Body of pancreas (tissue), 4 donors: ENCODE measurements around the gene SIGLEC8. TPM values are rescaled to one million over a fixed set of nuclear protein-coding genes. Genes with fewer than 3 reads are reported as not detected.
A peak's percentile ranks its signal among the peaks of the same experiment; 100 is the strongest.
"Not testable (repeated sequence)": the region's sequence is repeated elsewhere in the genome, so short reads cannot be mapped to it uniquely, and the experiment has no call there.

ENCODE experiments used
- ATAC-seq: fragments of 150-250 bp; one replicate; pipeline ENCODE4 v1.9.1; 2016
- DNase-seq, 4 donors: peaks; one replicate each; pipeline ENCODE4 v3.0.0-alpha.2; 2019
- H3K27ac ChIP-seq, 4 donors: fragments of 200-600 bp; sonication (generic); 1 replicate in 3 of 4; 2 replicates in 1 of 4; pipeline versions ENCODE4 v1.5.1 to v1.6.1; 2016 to 2019; ENCODE audit warnings: mild to moderate bottlenecking in 1 of 4, mixed read lengths in 1 of 4, moderate library complexity in 1 of 4
- H3K27me3 ChIP-seq, 2 donors: fragments of 200-600 bp; sonication (generic); one replicate each; pipeline ENCODE4 v1.6.0; 2016; ENCODE audit warnings: mild to moderate bottlenecking in 1 of 2
- H3K36me3 ChIP-seq, 2 donors: fragments of 200-600 bp; sonication (generic); replicated peaks in 1 of 2; 2 replicates each; pipeline ENCODE4 v1.5.1; 2016; ENCODE audit warnings: low read depth in 2 of 2; ENCODE audit not compliant: insufficient read depth in 1 of 2
- H3K4me1 ChIP-seq: fragments of 200-600 bp; sonication (generic); one replicate; pipeline ENCODE4 v1.6.0; 2016
- H3K4me3 ChIP-seq, 2 donors: fragments of 200-600 bp; sonication (generic); 1 replicate in 1 of 2; 2 replicates in 1 of 2; pipeline ENCODE4 v1.5.1; 2016 to 2019
- H3K9me3 ChIP-seq, 3 donors: fragments of 200-600 bp; sonication (generic); 1 replicate in 2 of 3; 2 replicates in 1 of 3; pipeline ENCODE4 v1.5.1; 2016
- POLR2A ChIP-seq, 3 donors: fragments of 450-650 bp; IDR thresholded peaks; one replicate each; pipeline ENCODE4 v1.6.1; 2016; ENCODE audit warnings: antibody characterized with exemption in 3 of 3, mild to moderate bottlenecking in 2 of 3
- WGBS, 2 donors: methylation state at CpG; one replicate each; pipeline ENCODE4 v1.1.5; 2017; 5-methylcytosine and 5-hydroxymethylcytosine counted together
- intact Hi-C: fragments of 100-400 bp; cut with DNase I; formaldehyde crosslinking; loops from one replicate; pipeline ENCODE4 v1.15.1; 2023
- total RNA-seq, 2 donors: library from RNA; depleted of rRNA; stranded (reverse); fragments of >200 nt; gene quantifications; one replicate each; pipeline ENCODE4 v1.1.0, GENCODE V29; 2016
- TF ChIP-seq, protein P1 (sequence below), 7 experiments: fragments of 450-650 bp in 4 of 7; fragments of 200-600 bp in 3 of 7; sonication (generic) in 3 of 7; IDR thresholded peaks; one replicate each; pipeline ENCODE4 v1.5.1; 2016 to 2019; ENCODE audit warnings: antibody characterized with exemption in 7 of 7

SIGLEC8 gene
- total RNA-seq, 2 donors from 2014 or later, result 0.52 TPM; not detected in 1

DNA sequence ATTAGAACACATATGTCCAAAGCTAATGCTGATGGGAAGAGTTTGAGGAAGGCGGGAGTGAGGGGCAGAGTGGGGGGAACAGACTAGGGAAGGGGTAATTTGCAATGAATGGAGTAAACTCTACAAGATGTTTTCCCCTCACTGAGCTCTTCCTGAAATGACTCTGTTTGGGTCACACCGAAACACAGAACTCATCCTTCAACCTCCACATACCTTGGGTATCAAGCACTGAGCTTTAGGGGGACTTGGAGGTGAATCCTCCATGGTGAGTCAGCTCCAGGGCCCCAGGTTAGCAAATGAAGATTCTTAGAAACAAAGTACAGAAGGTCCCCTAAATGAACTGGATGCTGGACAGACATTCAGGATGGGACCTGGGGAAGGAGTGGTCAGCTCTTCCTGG is 39.5 kb downstream of the SIGLEC8 start:
- DNase-seq (no peak), ATAC-seq (no peak)
- no peaks in the 10 kb centered on the region for H3K27me3 ChIP-seq
- no peaks in the 10 kb centered on the region for H3K36me3 ChIP-seq
- H3K4me1 ChIP-seq, result no peaks in the 10 kb centered on the region
- H3K4me3 ChIP-seq, result no peak overlapping the region
- intact Hi-C loops, result no loop called here
- 72 to 78% methylated on average over 2 of the region's 2 CpGs for WGBS, 2 donors
- TF ChIP-seq POLR2A (IDR thresholded peaks at IDR 0.05), result no peak
- TF ChIP-seq, protein P1, sequence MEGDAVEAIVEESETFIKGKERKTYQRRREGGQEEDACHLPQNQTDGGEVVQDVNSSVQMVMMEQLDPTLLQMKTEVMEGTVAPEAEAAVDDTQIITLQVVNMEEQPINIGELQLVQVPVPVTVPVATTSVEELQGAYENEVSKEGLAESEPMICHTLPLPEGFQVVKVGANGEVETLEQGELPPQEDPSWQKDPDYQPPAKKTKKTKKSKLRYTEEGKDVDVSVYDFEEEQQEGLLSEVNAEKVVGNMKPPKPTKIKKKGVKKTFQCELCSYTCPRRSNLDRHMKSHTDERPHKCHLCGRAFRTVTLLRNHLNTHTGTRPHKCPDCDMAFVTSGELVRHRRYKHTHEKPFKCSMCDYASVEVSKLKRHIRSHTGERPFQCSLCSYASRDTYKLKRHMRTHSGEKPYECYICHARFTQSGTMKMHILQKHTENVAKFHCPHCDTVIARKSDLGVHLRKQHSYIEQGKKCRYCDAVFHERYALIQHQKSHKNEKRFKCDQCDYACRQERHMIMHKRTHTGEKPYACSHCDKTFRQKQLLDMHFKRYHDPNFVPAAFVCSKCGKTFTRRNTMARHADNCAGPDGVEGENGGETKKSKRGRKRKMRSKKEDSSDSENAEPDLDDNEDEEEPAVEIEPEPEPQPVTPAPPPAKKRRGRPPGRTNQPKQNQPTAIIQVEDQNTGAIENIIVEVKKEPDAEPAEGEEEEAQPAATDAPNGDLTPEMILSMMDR (IDR thresholded peaks at IDR 0.05), result no peak
- no peak overlapping the region for H3K27ac ChIP-seq
- H3K9me3 ChIP-seq, result no peaks in the 10 kb centered on the region

DNA sequence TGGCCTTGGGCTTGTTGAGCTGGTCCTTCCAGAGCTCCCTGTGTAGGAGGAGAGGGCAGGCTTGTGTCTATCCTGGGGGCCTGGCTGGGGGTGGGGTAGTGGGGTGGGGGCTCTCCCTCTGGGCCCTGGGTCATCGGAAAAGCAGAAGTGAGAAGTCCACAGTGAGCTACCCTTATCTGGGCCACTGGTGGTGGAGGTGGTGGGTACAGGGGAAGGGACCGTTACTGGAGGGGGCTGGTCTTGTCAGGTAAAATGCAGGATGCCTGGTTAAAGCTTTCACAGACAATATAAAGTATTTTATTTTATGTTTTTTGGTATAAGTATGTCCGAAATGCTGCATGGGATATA is 40.5 kb downstream of the SIGLEC8 start:
- no peaks in the 10 kb centered on the region for H3K36me3 ChIP-seq
- intact Hi-C loops, result no loop called here
- H3K4me3 ChIP-seq, result no peak overlapping the region
- no peaks in the 10 kb centered on the region for H3K27me3 ChIP-seq
- peak overlapping the region in 1 of 4 donors; percentile 55 for H3K27ac ChIP-seq
- no peak for ATAC-seq
- 40 to 49% methylated on average over 2 to 3 of the region's 3 CpGs for WGBS, 2 donors
- no peaks in the 10 kb centered on the region for H3K4me1 ChIP-seq
- H3K9me3 ChIP-seq, result no peaks in the 10 kb centered on the region
- DNase-seq, result no peak
- TF ChIP-seq, protein P1 (IDR thresholded peaks at IDR 0.05), result no peak
- TF ChIP-seq POLR2A (IDR thresholded peaks at IDR 0.05), result no peak

DNA sequence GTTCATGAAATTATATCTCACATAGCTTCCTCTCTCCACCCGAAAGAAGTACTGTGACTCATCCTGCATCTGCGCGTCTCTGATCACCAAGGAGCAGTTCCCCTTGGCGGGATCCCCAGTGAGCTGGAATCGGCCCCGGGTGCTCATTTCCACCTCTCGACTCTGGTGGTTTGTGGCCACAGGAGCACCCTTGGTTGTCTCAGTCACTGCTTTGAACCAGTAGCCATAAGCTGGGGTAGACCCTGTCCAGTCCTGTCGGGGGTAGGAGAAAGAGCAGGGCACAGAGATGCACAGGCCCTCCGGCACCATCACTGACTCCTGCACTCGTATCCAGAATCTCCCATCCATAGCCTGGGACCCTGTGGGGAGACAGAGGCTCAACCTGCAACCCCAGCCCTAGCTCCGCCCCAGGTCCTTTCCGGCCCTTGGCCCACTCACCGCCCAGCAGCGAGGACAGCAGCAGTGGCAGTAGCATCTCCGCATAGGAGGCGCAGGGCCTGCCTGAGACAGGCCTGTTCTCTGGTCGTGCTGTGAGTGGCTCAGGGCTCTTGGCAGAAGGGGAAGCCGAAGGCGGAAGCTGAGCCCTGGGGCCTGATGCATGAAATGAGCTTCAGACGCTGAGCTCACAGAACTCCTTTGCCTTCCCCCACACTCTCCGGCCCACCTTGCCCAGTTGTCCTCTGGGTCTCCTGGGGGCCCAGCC is 41.0 kb downstream of the SIGLEC8 start, which contains the start of gene SIGLEC10:
Gene SIGLEC10 (minus strand): TSS at position 536 of the 703 bp plus-strand sequence. CDS start 61 bp downstream, at position 475.
- no peaks in the 10 kb centered on the region for H3K27me3 ChIP-seq
- no peaks in the 10 kb centered on the region for H3K4me1 ChIP-seq
- ATAC-seq, result no peak
- H3K9me3 ChIP-seq, result no peaks in the 10 kb centered on the region
- WGBS, 2 donors, result 39 to 46% methylated on average over 12 to 21 of the region's 21 CpGs
- intact Hi-C loops, result no loop called here
- peak in 2 of 3 donors; percentile 9 to 36 for TF ChIP-seq POLR2A (IDR thresholded peaks at IDR 0.05)
- TF ChIP-seq, protein P1 (IDR thresholded peaks at IDR 0.05), result no peak
- H3K36me3 ChIP-seq, result no peaks in the 10 kb centered on the region
- no peak within 1 kb of the TSS for H3K4me3 ChIP-seq
- DNase-seq, result peak in 2 of 4 donors; percentile 12 to 59
- H3K27ac ChIP-seq, result peak within 1 kb of the TSS in 1 of 4 donors; percentile 55

DNA sequence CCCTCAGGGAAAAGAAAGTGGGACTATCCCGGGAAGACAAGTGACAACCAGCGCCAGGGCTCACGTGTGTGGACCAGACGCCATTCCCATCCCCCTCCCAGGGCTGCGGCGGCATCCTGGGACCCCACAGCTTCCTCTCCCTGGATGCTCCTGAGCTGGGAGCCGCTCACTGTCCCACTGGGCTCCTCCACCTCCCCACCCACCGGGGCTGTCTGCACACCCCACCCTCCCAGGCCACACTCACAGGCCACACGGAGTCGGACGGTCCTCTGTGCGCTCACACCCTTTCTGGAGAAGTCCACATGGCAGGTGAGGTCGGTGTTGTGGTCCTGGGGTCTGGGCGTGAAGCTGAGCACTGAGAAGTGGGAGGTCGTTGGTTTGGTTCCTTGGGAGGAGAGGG is 41.8 kb downstream of the SIGLEC8 start:
- 51 to 54% methylated on average over 7 to 14 of the region's 15 CpGs for WGBS, 2 donors
- not testable (repeated sequence) for ATAC-seq

DNA sequence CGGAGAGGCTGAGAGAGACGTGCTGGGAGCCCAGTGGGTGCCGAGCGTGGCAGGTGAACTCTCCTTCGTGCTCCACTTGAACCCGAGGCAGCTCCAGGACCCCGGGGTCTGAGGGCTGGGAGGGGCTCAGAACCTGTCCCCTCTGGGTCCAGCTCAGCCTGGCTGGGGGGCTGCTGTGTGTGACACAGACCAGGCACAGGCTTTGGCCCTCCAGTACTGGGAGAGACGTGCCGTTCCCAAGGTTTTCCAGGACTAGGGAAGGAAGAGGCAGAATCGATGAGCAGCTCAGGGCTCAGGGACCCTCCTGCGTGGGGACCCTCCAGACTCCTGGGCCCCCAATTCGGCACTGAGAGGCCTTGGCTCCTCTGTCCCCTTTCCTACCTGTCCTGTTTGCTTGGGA is 43.1 kb downstream of the SIGLEC8 start:
- intact Hi-C loops, result no loop called here
- DNase-seq (no peak), ATAC-seq (no peak)
- WGBS, 2 donors, result 62 to 91% methylated on average over 6 to 12 of the region's 12 CpGs
- H3K9me3 ChIP-seq, result no peaks in the 10 kb centered on the region
- no peaks in the 10 kb centered on the region for H3K36me3 ChIP-seq
- no peaks in the 10 kb centered on the region for H3K4me1 ChIP-seq
- H3K4me3 ChIP-seq, result no peak overlapping the region
- no peaks in the 10 kb centered on the region for H3K27me3 ChIP-seq
- no peak for TF ChIP-seq POLR2A (IDR thresholded peaks at IDR 0.05)
- TF ChIP-seq, protein P1 (IDR thresholded peaks at IDR 0.05), result no peak
- no peak overlapping the region for H3K27ac ChIP-seq

More for the DNA sequence above, 41.8 kb downstream of the SIGLEC8 start:
- H3K4me1 ChIP-seq, H3K36me3 ChIP-seq, intact Hi-C loops, H3K27me3 ChIP-seq, H3K4me3 ChIP-seq, DNase-seq, H3K9me3 ChIP-seq, H3K27ac ChIP-seq: not testable (repeated sequence)
